ENCODE results near the gene PIGN.

PIGN gene

DNA sequence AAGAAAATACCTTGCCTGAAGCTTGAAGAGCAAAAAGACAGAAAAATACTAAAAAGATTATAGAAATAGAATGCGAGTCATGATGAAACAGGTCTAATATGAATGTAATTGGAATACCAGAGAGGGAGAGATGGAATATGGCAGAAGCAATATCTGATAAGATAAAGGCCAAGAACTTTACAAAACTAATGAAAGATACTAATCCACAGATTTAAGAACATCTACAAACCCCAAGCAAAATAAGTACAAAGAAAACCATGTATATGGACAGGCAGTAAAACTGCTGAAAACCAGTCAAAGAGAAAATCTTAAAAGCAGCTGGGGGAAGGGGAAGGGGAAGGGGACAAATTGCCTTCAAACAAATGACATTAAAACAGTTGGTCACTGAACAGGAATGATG, 67.0 kb downstream of the PIGN start:
- DNase-seq (ENCODE audit: low read depth in 2 of 2) = no peak

DNA sequence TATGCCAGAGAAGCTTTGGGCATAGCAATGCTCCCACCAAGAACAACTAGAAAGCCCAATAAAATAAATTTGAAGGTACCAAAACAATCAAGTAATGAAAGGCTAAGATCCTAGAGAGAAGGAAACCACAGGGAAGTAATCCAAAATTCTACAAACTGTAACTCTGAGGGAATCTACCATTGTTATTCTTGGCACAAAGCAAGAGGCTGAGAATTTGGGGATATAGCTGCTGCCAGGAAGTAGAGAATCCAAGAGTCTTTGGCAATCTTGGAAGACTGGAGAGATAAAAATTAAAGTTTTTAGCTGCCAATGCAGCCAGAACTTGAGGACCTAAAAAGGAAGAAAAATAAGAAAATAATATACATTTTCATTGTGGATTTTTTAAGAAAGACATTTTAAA, 68.5 kb downstream of the PIGN start:
- no peak for DNase-seq (ENCODE audit: low read depth in 2 of 2)

DNA sequence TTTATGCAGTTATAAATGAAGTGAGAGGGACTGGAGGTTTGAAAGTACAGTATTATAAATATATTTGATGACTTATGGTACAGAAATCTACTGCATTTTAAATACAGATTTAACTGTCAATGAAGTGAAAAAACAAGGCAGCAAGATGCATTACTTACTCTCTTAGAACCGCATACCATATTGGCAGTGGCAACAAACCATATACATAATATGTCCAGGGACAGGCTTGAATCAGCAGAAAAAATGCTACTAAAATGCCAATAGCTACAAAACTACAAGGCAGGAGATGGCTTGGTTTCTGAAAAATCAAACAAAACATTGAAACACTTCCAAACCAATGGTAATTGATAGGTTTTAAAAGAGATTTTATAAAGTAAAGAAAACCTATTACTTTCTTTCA, 77.2 kb downstream of the PIGN start:
- no peak for DNase-seq (ENCODE audit: low read depth in 2 of 2)

- no peak for DNase-seq (ENCODE audit: low read depth in 2 of 2)
Measured at GRCh38 chr18:62107881-62108280, 79.0 kb downstream of the PIGN start.

- DNase-seq (ENCODE audit: low read depth in 2 of 2) = no peak
Measured at GRCh38 chr18:62106271-62106670, 80.6 kb downstream of the PIGN start.

DNA sequence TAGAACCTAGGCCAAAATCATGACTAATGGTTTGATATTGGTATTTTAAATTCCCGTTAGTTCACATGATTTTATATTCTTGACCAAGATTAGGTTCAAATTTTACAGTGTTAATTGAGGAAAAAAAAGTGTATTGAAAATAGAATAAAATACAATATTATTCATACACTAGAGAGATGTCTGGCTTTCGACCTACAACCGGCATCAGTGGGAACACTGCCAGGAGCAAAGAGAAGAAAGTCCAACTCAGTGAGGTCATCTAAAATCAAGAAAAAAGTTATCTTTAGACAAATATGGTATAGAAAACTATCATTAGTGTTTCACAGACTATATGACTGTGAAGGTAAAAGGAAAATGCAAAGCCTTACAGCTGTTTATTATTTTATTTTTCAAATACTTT, 81.5 kb downstream of the PIGN start:
- DNase-seq (ENCODE audit: low read depth in 2 of 2) = no peak

DNA sequence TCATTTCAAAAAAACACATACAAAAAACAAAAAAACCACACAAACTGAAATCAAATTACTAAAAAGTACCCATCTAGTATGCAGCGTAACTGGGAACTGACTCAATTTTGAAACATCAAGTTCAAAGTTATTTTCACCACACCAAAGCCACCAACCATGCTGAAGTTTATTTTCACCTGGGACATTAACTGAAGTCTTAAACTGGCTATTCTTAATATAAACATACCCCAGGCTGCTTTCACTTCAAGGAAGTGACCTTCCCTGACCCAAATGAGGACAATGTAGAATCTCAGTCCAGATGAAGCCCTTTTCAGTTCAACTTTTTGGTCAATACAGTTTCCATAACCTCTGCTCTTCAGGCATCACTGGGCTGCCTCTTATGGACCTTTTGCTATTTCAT, 84.6 kb downstream of the PIGN start:
- no peak for DNase-seq (ENCODE audit: low read depth in 2 of 2)

GRCh38 chr18:62101321-62101721, 85.5 kb downstream of the PIGN start:
- DNase-seq (ENCODE audit: low read depth in 2 of 2) = no peak

- DNase-seq (ENCODE audit: low read depth in 2 of 2) = no peak
Measured at GRCh38 chr18:62098960-62099359, 87.9 kb downstream of the PIGN start.

- no peak for DNase-seq (ENCODE audit: low read depth in 2 of 2)
Measured at GRCh38 chr18:62097698-62098097, 89.2 kb downstream of the PIGN start.

- no peak for DNase-seq (ENCODE audit: low read depth in 2 of 2)
Measured at GRCh38 chr18:62091487-62092120, 95.3 kb downstream of the PIGN start.

GRCh38 chr18:62089174-62089573, 97.7 kb downstream of the PIGN start:
- no peak for DNase-seq (ENCODE audit: low read depth in 2 of 2)

DNA sequence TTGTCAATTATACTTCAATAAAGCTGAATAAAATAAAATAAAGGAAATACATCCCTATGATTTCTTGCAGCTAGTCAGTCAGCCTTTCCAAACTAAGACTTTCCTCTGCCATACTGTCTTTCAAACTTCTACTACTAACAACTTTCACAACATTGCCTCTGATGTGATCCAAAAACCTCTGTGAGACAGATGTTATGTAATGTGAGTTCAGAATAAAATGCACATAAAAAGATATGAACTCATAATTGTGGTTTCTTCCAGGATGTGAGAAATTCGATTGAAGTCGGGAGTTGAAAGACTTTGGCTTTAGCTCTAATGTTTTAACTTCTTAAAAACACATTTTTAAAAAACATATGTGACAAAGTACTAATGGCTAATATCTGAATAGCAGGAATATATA, 98.7 kb downstream of the PIGN start:
- no peak for DNase-seq (ENCODE audit: low read depth in 2 of 2)

DNA sequence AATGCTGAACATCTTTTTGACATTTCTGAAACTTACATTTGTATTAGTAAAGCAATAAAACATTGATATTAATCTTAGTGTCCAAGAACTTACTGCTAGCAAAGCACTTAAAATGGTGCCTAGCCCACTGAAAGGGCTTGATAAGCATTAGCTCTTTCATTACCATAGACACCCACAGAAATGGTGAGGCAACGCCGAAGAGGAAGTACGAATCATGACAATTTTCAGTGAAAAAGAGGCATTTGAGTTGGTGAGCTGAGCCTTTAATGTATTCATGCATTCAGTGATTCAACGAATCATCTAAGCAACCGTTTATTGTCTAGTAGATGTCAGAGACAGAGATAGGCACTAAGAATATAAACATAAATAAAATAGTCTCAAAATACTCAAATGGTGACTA, 101.1 kb downstream of the PIGN start:
- no peak for DNase-seq (ENCODE audit: low read depth in 2 of 2)

DNA sequence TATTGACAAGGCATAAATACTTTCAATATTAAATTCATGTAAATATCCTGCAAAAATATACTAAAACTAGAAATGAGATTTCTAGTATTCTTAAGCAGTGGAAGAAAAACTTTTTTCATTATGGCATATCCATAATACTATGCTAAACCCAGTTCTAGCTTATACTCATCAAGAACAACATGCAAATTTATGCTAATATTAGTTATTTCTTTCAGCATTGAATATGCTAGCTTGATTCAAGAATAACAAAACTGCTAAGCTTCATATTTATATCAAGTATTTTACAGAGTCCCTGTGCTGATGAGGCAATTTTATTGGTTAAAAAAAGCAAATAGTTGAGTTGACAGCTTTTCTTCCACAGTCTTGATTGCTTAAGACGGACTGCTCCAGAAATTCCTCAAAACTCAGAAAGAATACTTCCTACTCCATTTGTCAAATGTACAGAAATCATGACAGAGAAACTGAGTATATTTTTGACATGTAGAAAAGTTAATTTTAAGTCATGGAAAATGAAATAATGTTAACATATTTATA, 105.0 kb downstream of the PIGN start:
- DNase-seq (ENCODE audit: low read depth in 2 of 2) = no peak

DNA sequence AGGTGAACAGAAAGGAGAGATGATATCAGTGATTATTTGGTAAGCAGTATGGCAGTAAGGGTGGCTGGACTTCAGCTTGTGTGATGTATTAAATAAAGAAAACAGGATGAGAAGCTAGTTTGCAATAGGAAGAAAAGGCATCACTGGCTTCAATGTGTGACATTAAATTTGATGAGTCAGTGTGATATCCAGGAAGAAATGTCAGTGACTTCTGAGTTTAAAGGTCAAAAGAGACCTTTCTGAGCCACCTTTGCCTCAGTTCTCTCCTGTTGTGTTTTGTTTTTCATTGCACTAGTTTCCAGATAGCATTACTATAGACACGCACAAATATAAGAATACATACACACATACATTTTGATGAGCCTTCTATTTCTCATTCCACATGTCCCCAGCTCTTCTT, 105.6 kb downstream of the PIGN start:
- no peak for DNase-seq (ENCODE audit: low read depth in 2 of 2)

DNA sequence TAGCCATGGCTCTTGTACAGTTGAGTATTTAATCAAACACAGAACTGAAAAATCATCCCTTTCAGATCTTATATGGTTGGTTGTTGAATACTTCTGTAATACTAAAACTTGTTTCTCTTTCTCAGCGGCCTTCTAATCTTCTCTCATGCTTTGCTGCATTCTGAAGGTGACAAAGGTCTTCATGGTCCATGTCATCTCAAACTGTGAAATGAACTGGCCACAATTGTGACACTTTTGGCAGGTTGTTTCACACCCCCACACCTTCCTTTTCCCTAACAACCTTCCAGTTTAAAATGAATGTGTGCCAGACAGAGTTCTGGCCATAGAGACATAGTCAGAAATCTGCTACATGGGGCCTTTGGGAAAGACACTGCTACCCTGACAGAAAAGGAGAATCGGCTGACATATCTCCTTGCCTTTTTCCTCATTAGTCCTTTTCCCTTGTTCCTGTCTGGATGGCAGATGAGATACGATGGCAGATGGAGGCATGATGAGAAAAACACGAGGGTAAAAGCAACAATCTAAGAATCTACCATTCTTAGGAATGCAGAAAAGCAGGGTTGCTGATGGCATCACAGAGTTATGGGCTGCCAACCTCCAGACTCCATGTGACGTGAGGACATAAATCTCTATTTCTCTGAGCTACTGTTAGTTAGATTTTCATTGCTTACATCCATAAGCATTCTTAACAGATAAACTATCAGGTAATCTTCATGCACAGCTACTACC, 106.5 kb downstream of the PIGN start:
- DNase-seq (ENCODE audit: low read depth in 2 of 2) = no peak

GRCh38 chr18:62073461-62074281, 113.2 kb downstream of the PIGN start:
- no peak for DNase-seq (ENCODE audit: low read depth in 2 of 2)

GRCh38 chr18:62072370-62072769, 114.5 kb downstream of the PIGN start:
- DNase-seq (ENCODE audit: low read depth in 2 of 2) = no peak

DNA sequence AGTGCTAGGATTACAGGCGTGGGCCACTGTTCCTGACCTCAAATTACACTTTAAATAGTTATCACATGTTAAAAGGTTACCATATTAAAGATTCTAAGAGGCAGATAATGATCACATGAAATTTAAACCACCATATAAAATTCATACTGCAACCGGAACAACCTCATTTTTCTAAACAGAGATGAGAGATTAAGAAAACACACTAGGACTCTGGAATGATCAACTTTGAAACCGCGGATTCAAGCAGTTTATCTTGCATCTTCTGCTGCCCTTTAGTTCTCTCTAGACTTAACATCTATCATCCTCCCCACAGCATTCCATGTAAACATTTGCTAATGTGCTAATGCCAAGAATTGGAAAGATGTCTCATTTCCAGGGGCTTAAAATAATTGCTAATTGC, 115.8 kb downstream of the PIGN start:
- no peak for DNase-seq (ENCODE audit: low read depth in 2 of 2)

DNA sequence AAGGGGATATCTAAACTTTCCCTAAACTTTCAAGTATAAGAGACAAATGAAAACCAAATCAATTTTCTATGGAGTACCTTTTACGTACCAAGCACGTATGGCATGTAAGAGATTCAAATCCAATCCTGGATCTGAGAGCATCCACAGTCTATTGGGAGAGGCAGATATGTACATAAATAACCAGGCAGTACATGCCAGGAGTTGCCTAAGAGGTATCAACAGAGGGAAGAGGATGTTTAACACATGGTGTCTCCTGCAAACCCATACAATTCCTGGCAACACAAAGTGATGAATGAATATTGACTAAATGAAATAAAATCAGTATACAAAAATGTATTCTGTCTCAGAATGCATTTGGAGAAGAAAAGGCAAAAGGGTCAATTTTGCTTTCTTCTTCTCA, 116.6 kb downstream of the PIGN start:
- DNase-seq (ENCODE audit: low read depth in 2 of 2) = no peak

DNA sequence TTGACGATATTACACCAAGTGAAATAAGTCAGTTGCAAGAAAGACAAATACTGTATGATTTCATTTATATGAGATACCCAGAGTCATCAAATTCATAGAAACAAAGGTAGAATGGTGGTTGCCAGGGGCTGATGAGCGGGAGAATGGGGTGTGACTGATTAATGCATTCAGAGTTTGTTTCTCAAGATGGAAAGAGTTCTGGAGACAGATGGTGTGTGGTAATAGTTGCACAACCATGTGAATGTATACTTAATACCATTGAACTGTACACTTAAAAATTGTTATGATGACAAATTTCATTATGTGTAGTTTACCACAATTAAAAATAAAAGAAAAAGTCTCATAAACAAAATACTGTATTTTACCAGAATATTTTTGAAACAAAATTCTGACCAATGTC, 117.3 kb downstream of the PIGN start:
- no peak for DNase-seq (ENCODE audit: low read depth in 2 of 2)

All from stimulated activated CD8-positive, alpha-beta memory T cell treated with anti-CD3 and anti-CD28 coated beads, Interleukin-15, amount 100 ng/mL, for 4 hours (primary cell).